ENCODE measurements around the gene NCKAP5L. TPM values are rescaled to one million over a fixed set of nuclear protein-coding genes. Genes with fewer than 3 reads are reported as not detected.

The NCKAP5L gene
- total and polyA plus RNA-seq, 2 of the 8 experiments (the other 6 are each of a cell fraction or from before 2014, with no cell fraction given), result 9.4 to 27.9 TPM

DNA sequence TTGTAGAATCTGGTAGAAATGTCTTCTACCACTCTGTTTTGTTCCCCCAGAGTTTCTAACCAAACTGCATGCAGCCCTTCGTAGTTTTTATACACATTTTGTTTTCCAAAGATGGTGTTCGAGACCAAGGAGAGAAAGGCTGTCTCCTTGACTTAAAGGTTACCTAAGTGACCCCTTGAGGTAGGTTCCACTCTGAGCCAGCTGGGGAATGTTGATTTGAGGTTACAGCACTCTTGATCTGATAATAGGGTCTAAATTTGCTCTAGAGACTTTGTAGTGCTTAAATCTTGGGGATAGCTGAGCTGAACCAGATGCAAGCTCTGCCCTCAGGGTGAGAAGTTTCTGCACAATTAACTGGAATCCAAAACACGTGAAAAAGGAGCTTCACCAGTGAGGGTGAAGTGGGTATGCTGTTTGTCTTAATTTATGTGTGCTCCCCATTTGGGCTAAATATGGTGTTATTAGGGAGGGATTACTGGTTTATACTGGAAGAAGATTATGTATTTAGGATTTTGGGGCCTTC is 83.8 kb downstream of the NCKAP5L start (continued):
- TF ChIP-seq, protein P1, sequence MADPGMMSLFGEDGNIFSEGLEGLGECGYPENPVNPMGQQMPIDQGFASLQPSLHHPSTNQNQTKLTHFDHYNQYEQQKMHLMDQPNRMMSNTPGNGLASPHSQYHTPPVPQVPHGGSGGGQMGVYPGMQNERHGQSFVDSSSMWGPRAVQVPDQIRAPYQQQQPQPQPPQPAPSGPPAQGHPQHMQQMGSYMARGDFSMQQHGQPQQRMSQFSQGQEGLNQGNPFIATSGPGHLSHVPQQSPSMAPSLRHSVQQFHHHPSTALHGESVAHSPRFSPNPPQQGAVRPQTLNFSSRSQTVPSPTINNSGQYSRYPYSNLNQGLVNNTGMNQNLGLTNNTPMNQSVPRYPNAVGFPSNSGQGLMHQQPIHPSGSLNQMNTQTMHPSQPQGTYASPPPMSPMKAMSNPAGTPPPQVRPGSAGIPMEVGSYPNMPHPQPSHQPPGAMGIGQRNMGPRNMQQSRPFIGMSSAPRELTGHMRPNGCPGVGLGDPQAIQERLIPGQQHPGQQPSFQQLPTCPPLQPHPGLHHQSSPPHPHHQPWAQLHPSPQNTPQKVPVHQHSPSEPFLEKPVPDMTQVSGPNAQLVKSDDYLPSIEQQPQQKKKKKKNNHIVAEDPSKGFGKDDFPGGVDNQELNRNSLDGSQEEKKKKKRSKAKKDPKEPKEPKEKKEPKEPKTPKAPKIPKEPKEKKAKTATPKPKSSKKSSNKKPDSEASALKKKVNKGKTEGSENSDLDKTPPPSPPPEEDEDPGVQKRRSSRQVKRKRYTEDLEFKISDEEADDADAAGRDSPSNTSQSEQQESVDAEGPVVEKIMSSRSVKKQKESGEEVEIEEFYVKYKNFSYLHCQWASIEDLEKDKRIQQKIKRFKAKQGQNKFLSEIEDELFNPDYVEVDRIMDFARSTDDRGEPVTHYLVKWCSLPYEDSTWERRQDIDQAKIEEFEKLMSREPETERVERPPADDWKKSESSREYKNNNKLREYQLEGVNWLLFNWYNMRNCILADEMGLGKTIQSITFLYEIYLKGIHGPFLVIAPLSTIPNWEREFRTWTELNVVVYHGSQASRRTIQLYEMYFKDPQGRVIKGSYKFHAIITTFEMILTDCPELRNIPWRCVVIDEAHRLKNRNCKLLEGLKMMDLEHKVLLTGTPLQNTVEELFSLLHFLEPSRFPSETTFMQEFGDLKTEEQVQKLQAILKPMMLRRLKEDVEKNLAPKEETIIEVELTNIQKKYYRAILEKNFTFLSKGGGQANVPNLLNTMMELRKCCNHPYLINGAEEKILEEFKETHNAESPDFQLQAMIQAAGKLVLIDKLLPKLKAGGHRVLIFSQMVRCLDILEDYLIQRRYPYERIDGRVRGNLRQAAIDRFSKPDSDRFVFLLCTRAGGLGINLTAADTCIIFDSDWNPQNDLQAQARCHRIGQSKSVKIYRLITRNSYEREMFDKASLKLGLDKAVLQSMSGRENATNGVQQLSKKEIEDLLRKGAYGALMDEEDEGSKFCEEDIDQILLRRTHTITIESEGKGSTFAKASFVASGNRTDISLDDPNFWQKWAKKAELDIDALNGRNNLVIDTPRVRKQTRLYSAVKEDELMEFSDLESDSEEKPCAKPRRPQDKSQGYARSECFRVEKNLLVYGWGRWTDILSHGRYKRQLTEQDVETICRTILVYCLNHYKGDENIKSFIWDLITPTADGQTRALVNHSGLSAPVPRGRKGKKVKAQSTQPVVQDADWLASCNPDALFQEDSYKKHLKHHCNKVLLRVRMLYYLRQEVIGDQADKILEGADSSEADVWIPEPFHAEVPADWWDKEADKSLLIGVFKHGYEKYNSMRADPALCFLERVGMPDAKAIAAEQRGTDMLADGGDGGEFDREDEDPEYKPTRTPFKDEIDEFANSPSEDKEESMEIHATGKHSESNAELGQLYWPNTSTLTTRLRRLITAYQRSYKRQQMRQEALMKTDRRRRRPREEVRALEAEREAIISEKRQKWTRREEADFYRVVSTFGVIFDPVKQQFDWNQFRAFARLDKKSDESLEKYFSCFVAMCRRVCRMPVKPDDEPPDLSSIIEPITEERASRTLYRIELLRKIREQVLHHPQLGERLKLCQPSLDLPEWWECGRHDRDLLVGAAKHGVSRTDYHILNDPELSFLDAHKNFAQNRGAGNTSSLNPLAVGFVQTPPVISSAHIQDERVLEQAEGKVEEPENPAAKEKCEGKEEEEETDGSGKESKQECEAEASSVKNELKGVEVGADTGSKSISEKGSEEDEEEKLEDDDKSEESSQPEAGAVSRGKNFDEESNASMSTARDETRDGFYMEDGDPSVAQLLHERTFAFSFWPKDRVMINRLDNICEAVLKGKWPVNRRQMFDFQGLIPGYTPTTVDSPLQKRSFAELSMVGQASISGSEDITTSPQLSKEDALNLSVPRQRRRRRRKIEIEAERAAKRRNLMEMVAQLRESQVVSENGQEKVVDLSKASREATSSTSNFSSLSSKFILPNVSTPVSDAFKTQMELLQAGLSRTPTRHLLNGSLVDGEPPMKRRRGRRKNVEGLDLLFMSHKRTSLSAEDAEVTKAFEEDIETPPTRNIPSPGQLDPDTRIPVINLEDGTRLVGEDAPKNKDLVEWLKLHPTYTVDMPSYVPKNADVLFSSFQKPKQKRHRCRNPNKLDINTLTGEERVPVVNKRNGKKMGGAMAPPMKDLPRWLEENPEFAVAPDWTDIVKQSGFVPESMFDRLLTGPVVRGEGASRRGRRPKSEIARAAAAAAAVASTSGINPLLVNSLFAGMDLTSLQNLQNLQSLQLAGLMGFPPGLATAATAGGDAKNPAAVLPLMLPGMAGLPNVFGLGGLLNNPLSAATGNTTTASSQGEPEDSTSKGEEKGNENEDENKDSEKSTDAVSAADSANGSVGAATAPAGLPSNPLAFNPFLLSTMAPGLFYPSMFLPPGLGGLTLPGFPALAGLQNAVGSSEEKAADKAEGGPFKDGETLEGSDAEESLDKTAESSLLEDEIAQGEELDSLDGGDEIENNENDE (IDR thresholded peaks at IDR 0.05; ENCODE audit: insufficient replicate concordance, low read length), result no peak
- TF ChIP-seq, protein P2, sequence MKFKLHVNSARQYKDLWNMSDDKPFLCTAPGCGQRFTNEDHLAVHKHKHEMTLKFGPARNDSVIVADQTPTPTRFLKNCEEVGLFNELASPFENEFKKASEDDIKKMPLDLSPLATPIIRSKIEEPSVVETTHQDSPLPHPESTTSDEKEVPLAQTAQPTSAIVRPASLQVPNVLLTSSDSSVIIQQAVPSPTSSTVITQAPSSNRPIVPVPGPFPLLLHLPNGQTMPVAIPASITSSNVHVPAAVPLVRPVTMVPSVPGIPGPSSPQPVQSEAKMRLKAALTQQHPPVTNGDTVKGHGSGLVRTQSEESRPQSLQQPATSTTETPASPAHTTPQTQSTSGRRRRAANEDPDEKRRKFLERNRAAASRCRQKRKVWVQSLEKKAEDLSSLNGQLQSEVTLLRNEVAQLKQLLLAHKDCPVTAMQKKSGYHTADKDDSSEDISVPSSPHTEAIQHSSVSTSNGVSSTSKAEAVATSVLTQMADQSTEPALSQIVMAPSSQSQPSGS (IDR thresholded peaks at IDR 0.05; ENCODE audit: low read length), result no peak
- TF ChIP-seq SP1 (IDR thresholded peaks at IDR 0.05; ENCODE audit: low read depth, low read length) (no peak), KDM5A (IDR thresholded peaks at IDR 0.05; ENCODE audit: low read length) (no peak), YY1 (IDR thresholded peaks at IDR 0.05; ENCODE audit: low read depth, low read length) (no peak)

Measured in H1 (cell line).